Keratinocyte (primary cell): Measurements from ENCODE around the gene RCVRN.
"Not testable (repeated sequence)": the region's sequence is repeated elsewhere in the genome, so short reads cannot be mapped to it uniquely, and the experiment has no call there.

Experiments used
- EZH2 ChIP-seq: IDR thresholded peaks from one replicate; pipeline ENCODE4 v1.6.1; 2012; ENCODE audit warnings: inconsistent platforms, mild to moderate bottlenecking, low read length, moderate library complexity
- TF ChIP-seq, protein P1 (sequence below), 3 experiments: IDR thresholded peaks in 1 of 3; conservative IDR thresholded peaks in 1 of 3; optimal IDR thresholded peaks in 1 of 3; 2 replicates in 2 of 3; 3 replicates in 1 of 3; pipeline versions ENCODE3 to v1.5.1; 2011; ENCODE audit warnings: low read length in 3 of 3, mild to moderate bottlenecking in 3 of 3, moderate library complexity in 2 of 3, control low read depth in 1 of 3, inconsistent platforms in 1 of 3; ENCODE audit not compliant: insufficient read depth in 2 of 3; ENCODE audit errors: extremely low read depth in 1 of 3

DNA sequence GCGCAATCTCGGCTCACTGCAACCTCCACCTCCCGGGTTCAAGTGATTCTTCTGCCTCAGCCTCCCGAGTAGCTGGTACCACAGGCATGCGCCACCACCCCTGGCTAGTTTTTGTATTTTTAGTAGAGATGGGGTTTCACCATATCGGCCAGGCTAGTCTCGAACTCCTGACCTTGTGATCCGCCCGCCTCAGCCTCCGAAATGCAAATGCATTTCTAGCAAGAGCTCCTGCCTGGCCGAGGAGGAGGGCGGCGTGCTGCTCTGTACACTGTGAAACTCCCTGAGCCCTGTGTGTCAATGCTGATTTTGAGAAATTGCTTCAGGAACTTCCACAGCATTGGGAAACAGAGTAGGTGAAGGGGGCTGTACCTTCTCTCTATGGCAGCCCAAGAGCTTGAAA, 16.1 kb upstream of the RCVRN start:
- not testable (repeated sequence) for TF ChIP-seq EZH2
- TF ChIP-seq, protein P1, sequence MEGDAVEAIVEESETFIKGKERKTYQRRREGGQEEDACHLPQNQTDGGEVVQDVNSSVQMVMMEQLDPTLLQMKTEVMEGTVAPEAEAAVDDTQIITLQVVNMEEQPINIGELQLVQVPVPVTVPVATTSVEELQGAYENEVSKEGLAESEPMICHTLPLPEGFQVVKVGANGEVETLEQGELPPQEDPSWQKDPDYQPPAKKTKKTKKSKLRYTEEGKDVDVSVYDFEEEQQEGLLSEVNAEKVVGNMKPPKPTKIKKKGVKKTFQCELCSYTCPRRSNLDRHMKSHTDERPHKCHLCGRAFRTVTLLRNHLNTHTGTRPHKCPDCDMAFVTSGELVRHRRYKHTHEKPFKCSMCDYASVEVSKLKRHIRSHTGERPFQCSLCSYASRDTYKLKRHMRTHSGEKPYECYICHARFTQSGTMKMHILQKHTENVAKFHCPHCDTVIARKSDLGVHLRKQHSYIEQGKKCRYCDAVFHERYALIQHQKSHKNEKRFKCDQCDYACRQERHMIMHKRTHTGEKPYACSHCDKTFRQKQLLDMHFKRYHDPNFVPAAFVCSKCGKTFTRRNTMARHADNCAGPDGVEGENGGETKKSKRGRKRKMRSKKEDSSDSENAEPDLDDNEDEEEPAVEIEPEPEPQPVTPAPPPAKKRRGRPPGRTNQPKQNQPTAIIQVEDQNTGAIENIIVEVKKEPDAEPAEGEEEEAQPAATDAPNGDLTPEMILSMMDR (optimal IDR thresholded peaks at IDR 0.05 in 1 of 3, IDR thresholded peaks at IDR 0.05 in 1 of 3, conservative IDR thresholded peaks at IDR 0.05 in 1 of 3; ENCODE audit: extremely low read depth in 1 of 3, insufficient read depth in 2 of 3, low read length in 3 of 3): not testable (repeated sequence)
